ENCODE measurements around the gene TGM6.

- TF ChIP-seq POLR2AphosphoS5 (IDR thresholded peaks at IDR 0.05) = no peak
- no peak for TF ChIP-seq CTCF (IDR thresholded peaks at IDR 0.05)
- no peak for TF ChIP-seq POLR2A (IDR thresholded peaks at IDR 0.05)
Observed at GRCh38 chr20:2397091-2397490, 16.4 kb downstream of the TGM6 start.

All from stomach (tissue), 4 donors.